ENCODE measurements around the gene NRCAM.

DNA sequence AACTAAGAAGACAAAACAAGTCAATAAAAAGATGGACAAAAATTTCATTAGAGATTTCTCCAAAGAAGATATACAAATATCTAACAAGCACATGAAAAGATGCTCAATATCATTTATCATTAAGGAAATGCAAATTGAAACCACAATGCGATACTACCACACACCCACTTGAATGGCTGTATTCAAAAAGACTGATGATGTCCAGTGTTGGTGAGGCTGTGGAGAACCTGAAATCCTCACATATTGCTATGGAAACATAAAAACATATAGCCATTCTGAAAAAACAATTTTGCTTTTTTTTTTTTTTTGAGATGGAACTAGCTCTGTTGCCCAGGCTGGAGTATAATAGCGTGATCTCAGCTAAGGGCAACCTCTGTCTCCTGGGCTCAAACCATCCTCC, 202.0 kb downstream of the NRCAM start:
- TF ChIP-seq, protein P1, sequence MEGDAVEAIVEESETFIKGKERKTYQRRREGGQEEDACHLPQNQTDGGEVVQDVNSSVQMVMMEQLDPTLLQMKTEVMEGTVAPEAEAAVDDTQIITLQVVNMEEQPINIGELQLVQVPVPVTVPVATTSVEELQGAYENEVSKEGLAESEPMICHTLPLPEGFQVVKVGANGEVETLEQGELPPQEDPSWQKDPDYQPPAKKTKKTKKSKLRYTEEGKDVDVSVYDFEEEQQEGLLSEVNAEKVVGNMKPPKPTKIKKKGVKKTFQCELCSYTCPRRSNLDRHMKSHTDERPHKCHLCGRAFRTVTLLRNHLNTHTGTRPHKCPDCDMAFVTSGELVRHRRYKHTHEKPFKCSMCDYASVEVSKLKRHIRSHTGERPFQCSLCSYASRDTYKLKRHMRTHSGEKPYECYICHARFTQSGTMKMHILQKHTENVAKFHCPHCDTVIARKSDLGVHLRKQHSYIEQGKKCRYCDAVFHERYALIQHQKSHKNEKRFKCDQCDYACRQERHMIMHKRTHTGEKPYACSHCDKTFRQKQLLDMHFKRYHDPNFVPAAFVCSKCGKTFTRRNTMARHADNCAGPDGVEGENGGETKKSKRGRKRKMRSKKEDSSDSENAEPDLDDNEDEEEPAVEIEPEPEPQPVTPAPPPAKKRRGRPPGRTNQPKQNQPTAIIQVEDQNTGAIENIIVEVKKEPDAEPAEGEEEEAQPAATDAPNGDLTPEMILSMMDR (conservative IDR thresholded peaks at IDR 0.05) = no peak
- TF ChIP-seq ZFX (IDR thresholded peaks at IDR 0.05) = no peak

All from C4-2B (cell line).